GM23338 (cell line): ENCODE results near the gene TBC1D9.

Source experiments
- CREB1 ChIP-seq: fragments of 250-450 bp; sonication (Bioruptor Pico); IDR thresholded peaks from 2 replicates; pipeline ENCODE4 v1.5.0; 2020; ENCODE audit warnings: low read depth, mild to moderate bottlenecking, moderate library complexity
- EZH2 ChIP-seq: fragments of 200-600 bp; sonication (generic); IDR thresholded peaks from one replicate; pipeline ENCODE4 v1.8.0; 2017; ENCODE audit warnings: antibody characterized with exemption, mild to moderate bottlenecking, low read depth; ENCODE audit not compliant: unreplicated experiment
- EZH2phosphoT487 ChIP-seq: fragments of 200-600 bp; sonication (generic); IDR thresholded peaks from one replicate; pipeline ENCODE4 v1.8.1; 2018; ENCODE audit warnings: antibody characterized with exemption; ENCODE audit not compliant: unreplicated experiment
- JUNB ChIP-seq: IDR thresholded peaks from one replicate; pipeline ENCODE4 v1.6.1; 2016; ENCODE audit warnings: antibody characterized with exemption; ENCODE audit not compliant: unreplicated experiment
- NANOG ChIP-seq: IDR thresholded peaks from 2 replicates; pipeline ENCODE4 v1.6.1; 2016; ENCODE audit warnings: antibody characterized with exemption, borderline replicate concordance
- POLR2AphosphoS5 ChIP-seq: IDR thresholded peaks from 2 replicates; pipeline ENCODE4 v1.6.1; 2016; ENCODE audit warnings: antibody characterized with exemption, low read depth
- REST ChIP-seq: IDR thresholded peaks from one replicate; pipeline ENCODE4 v1.6.1; 2018; ENCODE audit warnings: antibody characterized with exemption; ENCODE audit not compliant: unreplicated experiment
- STAT1 ChIP-seq: IDR thresholded peaks from one replicate; pipeline ENCODE4 v1.6.1; 2016; ENCODE audit warnings: antibody characterized with exemption; ENCODE audit not compliant: unreplicated experiment
- ZNF114 ChIP-seq: fragments of 250-450 bp; sonication (Bioruptor Pico); IDR thresholded peaks from 2 replicates; pipeline ENCODE4 v1.5.0; 2020; ENCODE audit warnings: mild to moderate bottlenecking, moderate library complexity
- ZNF331 ChIP-seq: fragments of 250-450 bp; sonication (Bioruptor Pico); IDR thresholded peaks from 2 replicates; pipeline ENCODE4 v1.5.0; 2020; ENCODE audit warnings: low read depth, mild to moderate bottlenecking, moderate library complexity
- ZNF462 ChIP-seq: fragments of 250-450 bp; sonication (Bioruptor Pico); IDR thresholded peaks from 2 replicates; pipeline ENCODE4 v1.5.0; 2020; ENCODE audit warnings: mild to moderate bottlenecking, moderate library complexity
- TF ChIP-seq, protein P1 (sequence below), 2 experiments: fragments of 200-600 bp in 1 of 2; sonication (generic) in 1 of 2; conservative IDR thresholded peaks; 2 replicates each; pipeline versions ENCODE4 v1.5.1 to v1.6.1; 2016 to 2017; ENCODE audit warnings: antibody characterized with exemption in 2 of 2, low read depth in 2 of 2, mild to moderate bottlenecking in 2 of 2, moderate library complexity in 1 of 2
- TF ChIP-seq, protein P2 (sequence below): IDR thresholded peaks from 2 replicates; pipeline ENCODE4 v1.6.1; 2016; ENCODE audit warnings: antibody characterized with exemption

DNA sequence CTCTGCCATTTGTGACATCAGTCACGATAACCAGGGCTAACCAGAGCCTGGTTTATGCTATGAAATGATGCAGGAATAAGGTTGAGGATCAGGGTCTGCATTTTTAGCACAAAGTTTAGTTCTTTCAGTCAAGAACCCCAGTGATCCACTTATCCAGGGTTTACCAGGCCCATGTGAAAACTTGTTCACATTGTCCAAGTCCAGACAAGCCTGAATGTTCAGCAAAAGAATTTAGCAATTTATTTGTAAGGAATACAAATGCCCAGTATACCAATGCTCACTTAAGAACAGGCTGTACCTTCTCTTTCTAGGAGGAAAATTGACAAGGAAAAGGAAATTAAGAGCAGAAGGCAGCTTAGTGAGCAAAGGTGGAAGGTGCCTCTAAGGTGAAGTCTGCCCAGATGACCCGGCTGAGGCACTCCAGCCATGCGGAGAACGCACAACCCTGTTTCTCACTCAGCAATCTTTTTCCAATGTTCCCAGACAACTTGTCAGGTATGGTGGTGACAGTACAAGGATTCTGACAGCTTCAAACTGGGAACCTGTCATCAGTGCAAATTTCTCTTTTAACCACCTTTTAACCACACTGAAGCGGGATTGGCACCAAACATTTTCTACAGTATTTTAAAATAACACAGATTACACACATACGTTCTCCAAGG, 54.0 kb downstream of the TBC1D9 start:
- TF ChIP-seq, protein P1, sequence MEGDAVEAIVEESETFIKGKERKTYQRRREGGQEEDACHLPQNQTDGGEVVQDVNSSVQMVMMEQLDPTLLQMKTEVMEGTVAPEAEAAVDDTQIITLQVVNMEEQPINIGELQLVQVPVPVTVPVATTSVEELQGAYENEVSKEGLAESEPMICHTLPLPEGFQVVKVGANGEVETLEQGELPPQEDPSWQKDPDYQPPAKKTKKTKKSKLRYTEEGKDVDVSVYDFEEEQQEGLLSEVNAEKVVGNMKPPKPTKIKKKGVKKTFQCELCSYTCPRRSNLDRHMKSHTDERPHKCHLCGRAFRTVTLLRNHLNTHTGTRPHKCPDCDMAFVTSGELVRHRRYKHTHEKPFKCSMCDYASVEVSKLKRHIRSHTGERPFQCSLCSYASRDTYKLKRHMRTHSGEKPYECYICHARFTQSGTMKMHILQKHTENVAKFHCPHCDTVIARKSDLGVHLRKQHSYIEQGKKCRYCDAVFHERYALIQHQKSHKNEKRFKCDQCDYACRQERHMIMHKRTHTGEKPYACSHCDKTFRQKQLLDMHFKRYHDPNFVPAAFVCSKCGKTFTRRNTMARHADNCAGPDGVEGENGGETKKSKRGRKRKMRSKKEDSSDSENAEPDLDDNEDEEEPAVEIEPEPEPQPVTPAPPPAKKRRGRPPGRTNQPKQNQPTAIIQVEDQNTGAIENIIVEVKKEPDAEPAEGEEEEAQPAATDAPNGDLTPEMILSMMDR (conservative IDR thresholded peaks at IDR 0.05; ENCODE audit: low read depth in 2 of 2) = no peak
- TF ChIP-seq EZH2 (no peak), EZH2phosphoT487 (no peak), POLR2AphosphoS5 (no peak), CREB1 (no peak), REST (no peak), STAT1 (no peak), ZNF114 (CRISPR knock-in tag) (no peak), NANOG (no peak), ZNF462 (CRISPR knock-in tag) (no peak), JUNB (no peak), ZNF331 (CRISPR knock-in tag) (no peak)
- TF ChIP-seq, protein P2, sequence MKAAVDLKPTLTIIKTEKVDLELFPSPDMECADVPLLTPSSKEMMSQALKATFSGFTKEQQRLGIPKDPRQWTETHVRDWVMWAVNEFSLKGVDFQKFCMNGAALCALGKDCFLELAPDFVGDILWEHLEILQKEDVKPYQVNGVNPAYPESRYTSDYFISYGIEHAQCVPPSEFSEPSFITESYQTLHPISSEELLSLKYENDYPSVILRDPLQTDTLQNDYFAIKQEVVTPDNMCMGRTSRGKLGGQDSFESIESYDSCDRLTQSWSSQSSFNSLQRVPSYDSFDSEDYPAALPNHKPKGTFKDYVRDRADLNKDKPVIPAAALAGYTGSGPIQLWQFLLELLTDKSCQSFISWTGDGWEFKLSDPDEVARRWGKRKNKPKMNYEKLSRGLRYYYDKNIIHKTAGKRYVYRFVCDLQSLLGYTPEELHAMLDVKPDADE = no peak
